Fibroblast of skin of back (primary cell): Measurements from ENCODE around the gene ATP5F1D.

ENCODE experiments used
- DNase-seq: peaks from one replicate; pipeline ENCODE4 v3.0.0-alpha.2; 2013

Gene ATP5F1D

DNA sequence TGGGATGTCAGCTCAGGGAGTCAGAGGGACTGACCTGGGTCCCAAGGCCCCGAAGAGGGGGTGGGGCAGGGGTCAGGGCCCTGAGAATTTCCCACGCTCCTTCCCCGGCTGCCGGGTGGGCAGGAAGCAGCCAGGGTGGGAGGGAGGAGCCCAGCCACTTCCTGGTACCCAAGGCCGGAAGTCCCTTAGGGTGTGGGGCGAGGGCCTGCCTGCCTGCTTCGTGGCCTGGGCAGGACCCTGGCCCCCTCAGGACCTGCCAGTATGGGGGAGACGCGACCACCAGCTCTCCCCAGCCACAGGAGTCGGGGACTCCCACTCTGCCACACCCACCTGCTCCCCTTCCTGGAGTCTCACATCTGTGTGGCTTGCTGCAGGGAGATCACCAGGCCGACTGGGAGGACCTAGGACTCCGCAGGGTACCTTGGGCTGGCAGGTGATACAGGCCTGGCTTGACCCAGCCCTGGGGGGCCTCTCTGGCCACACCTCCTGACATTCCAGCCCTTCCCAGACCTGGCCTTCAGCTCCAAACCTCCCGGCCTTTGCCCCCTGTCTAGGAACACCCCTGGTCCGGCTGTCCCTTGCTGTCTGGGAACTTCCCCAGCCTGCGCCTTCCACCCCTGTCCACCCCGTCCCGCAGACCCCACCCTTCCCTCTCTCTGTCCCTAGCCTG, 17.8 kb downstream of the ATP5F1D start:
- DNase-seq, result peak; percentile 70

DNA sequence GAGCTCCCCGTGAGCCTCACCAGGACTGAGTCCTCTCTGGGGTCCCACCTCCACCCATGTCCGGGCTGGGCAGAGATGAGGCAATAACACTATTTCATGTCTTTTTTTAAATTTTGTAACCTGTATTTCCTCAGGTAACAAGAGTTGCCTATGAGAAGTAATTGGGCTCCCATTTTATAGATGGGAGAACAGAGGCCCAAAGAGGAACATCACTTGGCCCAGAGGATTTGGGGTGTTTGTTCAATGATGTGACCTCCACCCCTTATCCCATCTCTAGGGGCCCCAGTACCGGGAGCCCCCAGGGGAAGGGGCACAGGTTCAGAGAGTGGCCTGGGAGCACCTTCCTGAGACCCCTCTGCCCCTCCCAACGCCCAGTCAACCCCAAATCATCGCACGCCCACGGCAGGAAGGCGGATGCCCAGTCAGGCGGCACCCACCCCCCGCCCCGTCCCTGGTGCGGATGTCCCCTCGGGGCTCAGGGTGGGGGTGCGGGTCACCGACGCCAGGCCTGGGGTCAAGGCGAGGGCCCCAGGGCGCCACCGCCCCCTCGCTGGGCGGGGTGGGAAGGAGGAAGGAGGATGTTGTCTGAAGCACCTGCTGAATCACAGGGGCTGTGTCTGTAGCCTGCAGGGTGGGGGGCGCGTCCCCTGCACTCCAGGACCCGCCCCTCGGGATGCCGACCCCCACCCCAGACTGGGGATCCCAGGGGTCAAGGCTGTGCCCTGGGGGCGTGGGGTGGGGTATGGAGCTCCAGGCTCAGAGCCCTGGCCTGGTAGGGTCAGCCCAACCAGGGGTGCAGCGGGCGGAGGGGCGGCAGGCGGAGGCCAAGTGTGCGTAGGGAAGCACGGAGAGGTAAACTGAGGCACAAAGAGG, 18.6 kb downstream of the ATP5F1D start:
- no peak for DNase-seq

DNA sequence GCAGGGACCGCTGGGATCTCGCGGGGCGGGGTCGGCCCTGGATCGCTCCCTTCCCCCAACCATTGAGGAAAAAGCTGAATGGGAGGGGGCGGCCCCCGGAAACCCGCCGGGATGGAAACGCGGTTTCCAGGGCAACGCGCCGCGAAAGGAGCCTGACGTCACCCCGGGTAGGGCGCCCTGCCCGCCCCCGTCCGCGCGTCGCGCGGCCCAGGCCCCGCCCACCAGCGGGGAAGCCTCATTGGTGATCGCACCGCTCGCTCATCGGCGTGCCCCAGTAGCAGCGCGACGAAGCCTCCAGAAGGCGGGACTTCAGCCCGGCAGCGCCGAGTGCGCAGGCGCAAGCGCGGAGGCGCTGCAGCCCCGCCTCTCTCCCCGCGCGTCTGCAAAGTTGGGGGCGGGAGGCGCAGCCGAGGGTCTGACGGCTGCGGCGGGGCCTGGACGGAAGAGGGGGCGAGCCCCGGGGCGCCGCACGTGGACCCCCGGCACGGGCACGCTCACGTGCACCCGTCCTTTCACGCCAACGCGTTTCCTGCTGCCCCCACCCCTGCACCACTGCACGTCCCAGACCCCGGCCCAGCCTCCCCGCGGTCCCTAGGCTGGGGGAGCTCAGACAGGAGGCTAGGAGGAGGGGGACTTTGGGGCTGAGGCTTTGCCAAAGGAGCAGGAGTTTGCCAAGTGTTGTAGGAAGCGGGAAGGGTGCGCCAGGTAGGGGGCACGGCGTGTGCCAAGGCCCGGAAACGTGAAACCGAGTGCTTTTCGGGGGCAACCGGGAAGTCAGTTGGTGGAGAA, 19.4 kb downstream of the ATP5F1D start:
- peak; percentile 94 for DNase-seq

DNA sequence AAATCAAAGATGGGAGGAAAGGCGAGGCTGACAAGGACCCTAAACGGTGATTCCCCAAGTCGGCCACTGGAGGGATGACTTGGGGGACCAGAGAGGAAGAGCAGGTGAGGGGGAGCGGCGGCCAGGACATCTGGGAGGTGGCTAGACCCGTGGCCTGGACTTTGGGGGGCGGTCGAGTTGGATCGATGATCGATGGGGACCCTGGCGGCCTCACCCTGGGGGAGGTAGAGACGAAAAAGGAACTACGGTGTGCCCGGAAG, 19.9 kb downstream of the ATP5F1D start:
- DNase-seq, result no peak

DNA sequence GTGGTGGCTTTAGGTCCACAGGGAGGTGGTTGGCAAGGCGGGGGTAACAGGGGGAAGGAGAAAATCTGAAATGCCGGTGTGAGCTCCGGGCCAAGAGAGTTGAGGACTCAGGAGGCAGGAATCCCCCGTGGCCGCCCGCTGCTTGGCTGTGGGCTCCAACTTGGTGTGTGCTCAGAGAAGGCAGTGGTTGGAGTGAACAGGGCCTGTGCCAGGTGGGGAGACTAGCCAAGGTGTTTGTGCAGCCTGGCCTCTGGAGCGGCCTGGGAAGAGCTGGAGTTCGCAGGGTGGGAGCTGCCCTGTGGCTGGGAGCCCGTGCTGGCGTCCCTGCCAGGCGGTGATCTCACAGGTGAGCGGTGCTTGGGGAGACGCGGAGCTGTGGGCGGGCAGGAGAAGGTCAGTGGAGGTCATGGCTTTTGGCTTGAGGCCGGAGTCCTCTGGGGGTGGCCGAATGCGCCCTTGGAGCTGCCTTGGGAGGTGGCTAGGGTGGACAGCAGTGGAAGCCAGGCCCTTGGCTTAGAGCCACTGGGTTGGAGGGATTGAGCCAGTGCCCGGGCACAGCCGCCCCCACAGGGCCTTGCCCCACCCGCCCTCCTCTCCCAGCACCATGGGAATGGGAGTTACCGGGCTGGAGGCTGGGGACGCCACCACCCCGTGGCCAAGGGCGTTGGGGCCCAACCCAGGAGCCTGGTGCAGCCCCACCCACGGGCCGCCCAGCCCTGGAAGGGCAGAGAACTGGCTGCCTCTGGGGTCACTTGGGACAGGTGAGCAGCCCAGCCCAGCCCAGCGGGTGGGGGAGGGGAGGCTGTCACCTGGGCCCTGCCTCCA, 20.5 kb downstream of the ATP5F1D start:
- no peak for DNase-seq

DNA sequence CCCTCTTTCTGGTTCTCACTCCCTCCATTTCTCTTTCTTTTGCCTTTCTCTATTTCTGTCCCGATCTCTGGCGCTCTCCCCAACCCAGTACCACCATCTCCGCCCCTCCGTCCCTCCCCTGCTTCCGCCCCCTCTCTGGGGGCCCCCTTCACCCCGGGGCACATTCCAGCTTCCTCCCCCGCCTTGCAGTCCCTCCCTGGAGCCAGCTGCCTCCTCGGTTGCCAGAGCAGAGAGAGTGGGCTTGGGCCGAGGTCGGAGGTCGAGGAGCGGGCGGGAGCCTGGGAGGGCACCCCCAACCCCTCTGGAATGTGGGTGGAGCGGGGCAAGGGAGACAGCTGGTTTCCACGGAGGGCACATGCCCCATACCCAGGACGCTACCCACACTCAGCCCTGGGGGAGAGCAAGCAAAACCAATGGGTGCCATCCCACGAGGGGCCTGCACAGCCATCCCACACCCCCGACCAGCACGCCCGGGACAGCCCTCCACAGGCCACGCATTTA, 21.1 kb downstream of the ATP5F1D start:
- DNase-seq, result peak; percentile 58

DNA sequence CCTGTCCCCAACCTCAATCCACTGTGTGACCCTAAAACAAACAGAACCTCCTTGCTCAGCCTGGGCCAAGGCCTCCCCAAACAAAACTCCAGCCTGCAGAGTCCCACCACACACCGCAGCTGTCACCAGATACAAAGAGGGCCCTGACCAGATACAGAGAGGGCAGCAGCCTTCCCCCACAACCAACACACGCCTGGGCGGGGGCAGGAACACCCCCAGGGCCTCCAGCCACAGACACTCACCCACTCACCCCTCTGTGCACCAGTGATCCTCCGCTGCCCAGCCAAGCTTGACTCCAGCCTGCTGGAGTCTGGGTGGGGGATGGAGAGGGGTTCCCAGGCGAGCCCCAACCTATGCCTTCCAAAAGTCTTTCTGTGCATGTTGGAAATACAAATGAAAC, 21.6 kb downstream of the ATP5F1D start:
- no peak for DNase-seq

DNA sequence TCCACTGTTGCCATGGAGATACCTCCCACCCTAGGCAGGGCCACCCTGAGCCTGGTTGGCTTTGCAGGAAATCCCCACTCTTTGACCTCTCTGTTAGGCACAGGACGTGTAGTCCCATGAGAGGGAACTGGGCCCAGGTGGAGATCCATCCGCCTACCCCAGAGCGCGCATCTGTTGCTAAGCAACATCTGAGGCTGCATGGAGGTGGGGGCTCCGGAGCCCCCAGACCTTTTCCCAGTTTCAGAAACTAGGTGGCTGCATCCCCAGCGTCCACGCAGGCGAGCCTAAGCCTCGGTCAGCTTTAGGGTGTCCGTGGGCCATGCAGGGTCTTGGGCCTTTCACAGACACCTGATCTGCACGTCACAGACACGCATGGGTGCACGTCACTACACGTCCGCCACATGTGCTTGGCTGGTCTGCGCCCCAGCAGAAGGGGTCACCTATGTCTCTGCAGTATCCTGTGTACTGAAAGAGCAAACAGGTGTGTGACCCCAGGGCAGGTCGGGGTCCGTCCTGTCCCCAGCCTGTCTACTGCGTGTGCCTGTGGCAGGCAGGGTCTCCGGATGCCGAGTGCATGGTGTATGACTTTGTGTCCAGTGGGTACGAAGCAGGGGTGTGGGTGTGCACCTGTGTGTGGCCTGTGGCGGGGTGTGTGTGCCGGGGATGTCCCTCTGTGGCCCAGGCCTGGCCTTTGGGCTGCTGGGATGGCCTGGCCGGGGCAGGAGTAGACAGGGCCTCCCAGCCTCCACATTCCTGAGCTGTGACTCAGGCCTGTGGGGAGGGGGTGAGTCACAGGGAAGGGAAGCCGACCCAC, 23.5 kb downstream of the ATP5F1D start:
- DNase-seq, result peak; percentile 97

DNA sequence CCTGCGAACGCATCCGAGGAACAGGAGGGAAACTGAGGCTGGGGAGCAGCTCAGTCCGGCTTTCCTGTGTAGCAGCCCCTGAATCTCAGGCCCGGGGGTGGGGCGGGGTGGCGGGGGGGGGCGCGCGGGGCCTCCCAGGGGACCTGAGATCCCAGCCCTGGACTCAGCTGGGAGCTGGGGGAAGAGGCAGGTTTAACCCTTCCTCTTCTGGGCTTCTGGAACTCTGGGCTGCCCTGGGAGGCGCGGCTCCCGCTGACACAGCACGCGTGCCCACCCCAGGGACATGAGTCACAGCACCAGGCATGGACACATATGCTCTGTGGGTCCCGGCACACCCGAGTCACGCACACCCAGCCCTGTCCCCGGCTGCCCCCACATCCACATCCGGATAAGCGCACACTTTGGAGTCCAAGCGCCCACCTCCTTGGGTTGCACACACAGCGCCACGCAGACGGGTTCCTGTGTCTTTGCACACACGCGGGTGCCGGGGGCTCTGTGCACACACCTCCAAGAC, 24.1 kb downstream of the ATP5F1D start:
- DNase-seq, result peak; percentile 97

DNA sequence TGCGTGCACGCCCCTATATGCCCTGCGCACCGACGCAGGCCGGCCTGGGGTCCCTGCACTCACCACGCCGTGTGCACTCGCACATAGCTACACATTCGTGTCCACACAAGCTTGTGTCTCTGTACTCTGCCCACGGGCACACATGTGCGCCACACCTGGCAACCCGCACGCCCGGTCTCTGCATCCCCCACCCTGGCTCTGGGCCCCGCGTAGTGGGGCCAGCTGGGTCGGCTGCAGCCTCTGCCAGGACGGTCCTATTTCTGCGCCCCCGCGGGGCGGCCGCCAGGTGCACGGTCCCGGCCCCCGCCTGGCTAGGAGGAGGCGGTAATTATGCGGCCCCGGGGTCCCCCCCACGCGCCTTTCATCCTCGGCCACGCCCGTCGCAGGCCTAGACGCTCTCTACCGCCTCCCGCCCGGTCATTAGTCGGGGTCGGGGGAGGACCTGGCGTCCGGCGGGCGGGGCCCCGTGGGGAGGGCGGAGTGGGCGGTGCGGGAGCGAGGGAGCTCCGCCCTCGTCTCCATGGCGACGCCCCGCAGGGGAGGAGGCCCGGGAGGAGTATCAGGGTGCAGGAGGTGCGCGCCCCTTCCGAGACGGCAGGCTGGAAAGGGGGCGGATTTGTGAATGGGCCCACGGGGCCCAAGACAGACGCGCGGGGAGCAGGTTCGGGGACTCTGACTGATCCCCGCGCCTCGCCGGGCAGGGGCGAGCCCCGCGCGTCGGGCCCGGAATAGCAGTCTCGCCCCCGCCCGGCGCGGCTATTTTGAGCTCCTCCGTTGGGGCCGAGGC, 24.8 kb downstream of the ATP5F1D start:
- peak; percentile 89 for DNase-seq

DNA sequence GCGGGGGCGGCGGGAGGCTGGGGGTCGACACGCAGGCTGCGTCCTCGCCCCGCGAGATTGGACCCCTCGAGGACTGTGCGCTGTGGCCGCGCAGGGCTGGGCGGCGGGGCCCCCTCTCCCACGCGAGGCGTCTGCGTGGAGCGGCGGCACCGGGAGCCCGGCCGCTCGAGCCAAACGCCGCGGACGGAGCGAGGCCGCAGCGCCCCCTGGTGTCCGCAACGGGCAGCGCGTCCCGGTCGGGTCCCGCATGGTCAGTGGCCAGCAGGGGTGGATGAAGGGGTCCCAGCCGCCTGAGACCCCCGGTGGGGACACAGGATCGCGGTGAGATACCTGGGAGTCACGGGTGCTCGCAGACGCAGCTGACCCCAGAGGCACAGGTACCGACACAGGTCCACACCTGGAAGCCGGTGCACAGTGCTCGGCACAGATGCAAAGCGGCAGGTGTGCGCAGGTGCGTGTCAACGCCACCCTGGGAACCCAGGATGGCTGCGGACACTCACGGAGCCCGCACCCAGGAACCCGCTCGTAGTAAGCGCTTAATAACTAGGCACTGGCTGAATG, 25.4 kb downstream of the ATP5F1D start:
- peak; percentile 53 for DNase-seq

DNA sequence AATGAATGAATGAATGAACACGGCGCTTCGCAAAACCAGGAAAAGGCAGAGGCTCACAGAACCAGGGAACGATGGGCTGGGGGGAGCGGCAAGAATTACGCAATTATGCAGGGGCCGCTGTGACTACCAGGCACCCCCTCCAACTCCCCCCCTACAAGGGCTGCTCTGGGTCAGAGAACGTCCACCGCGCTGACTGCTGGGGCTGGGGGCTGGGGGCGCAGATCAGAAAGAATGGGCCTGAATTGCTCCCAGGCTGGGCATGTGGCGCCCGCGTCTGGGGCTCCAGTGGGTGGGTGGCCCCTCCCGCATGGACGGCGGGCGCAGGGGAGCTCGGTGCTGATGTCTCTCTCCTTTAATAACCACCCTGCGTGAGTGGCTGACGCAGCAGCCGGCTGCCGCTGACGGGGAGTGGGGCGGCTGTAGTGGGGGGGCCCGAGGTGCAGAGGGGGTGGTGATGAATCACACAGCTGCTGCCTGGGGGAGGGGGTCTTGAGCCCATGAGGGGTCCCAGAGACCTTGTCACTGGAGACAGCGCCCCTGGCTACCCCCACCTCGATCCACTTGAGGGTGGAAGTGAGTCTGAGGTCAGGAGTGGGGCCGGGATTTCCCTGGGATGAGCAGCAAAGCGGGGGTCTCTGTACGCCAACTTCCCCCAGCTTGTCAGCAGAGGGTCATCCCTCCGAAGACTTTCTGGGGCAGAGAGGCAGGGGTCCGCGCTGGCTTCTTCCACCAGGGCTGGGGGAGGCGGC, 26.1 kb downstream of the ATP5F1D start:
- no peak for DNase-seq

DNA sequence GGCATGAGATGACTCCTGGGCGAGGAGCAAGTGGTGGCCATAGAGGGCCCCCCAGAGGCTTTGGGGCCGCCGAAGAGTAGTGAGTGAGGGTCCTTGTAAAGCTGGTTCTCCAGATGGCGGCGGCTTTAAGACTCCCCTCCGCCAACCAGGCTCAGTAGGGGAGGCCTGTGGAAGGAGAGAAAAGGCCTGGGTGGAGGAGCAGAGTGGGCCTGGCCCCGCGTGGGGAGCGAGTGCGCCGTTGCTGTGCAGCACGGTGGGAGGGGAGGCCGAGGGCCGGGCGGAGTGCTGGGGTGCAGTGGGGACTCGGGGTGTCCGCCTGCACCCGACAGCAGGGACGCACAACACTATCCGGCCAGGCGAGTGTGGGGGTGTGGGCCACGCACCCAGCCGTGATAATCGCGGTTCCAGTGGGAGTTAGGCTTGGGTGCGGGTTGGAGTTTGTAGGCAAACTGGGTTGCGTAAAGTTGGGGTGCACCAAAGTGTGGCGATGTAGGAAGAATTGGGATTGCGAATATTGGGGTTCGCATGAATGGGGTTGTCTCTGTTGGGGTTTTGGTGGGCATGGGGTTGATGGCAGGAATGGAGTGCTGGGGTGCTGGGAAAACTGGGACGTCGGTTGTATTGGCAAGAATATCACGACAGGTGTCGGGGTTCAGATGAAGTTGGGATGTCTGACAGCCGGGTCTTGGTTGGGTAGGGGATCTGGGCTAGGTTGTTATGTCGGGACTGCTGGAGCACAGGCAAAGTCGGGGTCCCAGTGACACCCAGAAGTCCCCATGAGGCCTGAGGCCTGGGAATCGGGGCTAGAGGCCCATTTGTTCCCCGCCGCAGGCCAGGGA, 26.9 kb downstream of the ATP5F1D start:
- no peak for DNase-seq

DNA sequence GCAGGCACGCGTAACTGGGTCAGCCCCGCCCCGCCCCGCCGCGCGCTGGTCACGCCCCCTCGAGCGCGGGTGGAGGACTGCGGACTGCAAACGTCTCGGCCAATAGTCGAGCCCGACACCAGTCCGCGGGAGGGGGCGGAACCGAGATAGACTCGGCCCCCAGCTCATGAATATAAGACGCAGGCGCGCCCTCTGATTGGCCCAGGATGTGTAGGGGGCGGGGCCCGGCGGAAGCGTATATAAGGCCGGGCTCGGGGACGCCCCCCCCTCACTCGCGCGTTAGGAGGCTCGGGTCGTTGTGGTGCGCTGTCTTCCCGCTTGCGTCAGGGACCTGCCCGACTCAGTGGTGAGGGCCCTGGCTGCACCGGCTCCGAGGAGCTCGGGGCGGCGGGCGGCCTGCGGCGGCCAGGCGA, 27.5 kb downstream of the ATP5F1D start, which contains the start of gene CIRBP:
Gene CIRBP (plus strand): TSS at position 268 of the 413 bp plus-strand sequence. CDS start 1,602 bp downstream, outside the sequence.
- peak; percentile 98 for DNase-seq

DNA sequence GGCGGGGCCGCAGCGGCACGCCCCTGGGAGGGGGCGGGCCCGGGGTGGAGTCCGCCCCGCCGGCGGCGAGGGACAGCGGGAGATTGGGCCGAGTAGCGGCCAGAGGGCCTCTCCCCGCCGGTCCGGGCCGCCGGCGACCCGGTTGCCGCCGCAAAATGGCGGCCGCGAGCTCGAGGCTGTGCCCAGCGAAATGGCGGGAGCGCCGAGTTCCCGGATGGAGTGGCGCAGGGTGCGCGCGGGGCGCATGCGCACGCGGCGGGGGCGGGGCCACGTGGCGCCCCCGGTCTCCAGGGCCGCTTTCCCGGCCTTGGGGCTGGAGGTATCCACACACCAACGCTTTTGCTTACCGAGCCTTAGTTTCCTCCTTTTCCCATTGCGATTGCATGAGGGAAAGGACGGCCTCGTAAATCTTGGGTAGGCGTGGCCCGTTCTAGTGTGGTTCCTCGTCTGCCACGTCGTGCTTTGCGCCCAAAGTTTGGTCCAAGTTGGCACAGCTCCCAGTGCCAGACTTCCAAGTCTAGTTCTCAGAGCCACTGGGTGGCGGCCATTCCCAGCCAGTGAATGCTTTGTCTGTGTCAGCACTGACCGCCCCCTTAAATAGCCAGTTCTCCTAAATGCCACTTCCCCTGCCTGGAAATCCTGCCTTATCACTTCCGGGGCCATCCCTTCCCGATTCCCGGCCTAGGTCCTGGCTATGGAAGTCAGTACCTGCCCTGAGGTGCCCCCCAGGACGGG, 28.1 kb downstream of the ATP5F1D start:
- peak; percentile 85 for DNase-seq

DNA sequence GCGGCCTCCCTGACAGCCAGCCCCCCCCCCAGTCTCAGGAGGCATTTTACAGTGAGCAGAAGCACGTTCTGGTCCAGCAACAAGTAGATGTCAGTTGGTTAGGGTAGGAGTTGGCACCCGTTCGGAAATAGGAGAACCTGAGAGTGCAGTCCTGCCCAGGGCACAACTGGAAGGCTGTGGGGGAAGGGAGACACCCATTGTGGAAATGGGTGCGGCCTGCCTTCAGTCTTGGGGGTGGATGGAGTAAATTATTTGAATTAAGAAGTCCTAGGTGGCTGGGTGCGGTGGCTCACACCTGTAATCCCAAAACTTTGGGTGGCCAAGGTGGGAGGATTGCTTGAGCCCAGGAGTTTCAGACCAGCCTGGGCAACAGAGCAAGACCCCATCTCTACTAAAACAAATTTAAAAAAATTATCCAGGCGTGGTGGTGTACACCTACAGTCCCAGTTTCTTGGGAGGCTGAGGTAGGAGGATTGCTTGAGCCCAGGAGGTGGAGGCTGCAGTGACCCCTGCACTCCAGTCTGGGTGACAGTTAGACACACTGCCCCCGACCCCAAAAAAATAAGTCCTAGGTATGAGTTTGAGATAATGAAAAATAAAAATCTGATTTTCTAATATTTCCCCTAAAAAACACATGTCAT, 28.8 kb downstream of the ATP5F1D start:
- DNase-seq, result no peak
